ENCODE measurements around the gene CTNNA2.

- TF ChIP-seq SMC3 (IDR thresholded peaks at IDR 0.05) (no peak), CEBPB (IDR thresholded peaks at IDR 0.05) (no peak)
Observed at GRCh38 chr2:79619976-79620375, 107.1 kb downstream of the CTNNA2 start.

Measured in A549 (cell line).